Transverse colon (tissue), 4 donors: Measurements from ENCODE around the gene EFCAB9. TPM values are rescaled to one million over a fixed set of nuclear protein-coding genes. Genes with fewer than 3 reads are reported as not detected.

Experiments used
- DNase-seq: peaks from one replicate; pipeline ENCODE4 v3.0.0-alpha.2; 2019
- H3K27ac ChIP-seq, 4 donors: fragments of 200-600 bp; sonication (generic); 2 replicates each; pipeline ENCODE4 v1.5.1; 2016 to 2018; ENCODE audit warnings: inconsistent platforms in 4 of 4
- H3K27me3 ChIP-seq: fragments of 200-600 bp; sonication (generic); 2 replicates; pipeline ENCODE4 v1.5.1; 2017; ENCODE audit warnings: inconsistent platforms
- H3K36me3 ChIP-seq, 4 donors: fragments of 200-600 bp; sonication (generic); 2 replicates each; pipeline ENCODE4 v1.5.1; 2017 to 2019; ENCODE audit warnings: inconsistent platforms in 4 of 4
- H3K4me1 ChIP-seq, 4 donors: fragments of 200-600 bp; sonication (generic); 2 replicates each; pipeline ENCODE4 v1.5.1; 2017 to 2020; ENCODE audit warnings: inconsistent platforms in 4 of 4
- H3K4me3 ChIP-seq, 4 donors: fragments of 200-600 bp; sonication (generic); 1 replicate in 1 of 4; 2 replicates in 3 of 4; pipeline versions ENCODE4 v1.5.1 to v1.6.1; 2017 to 2019; ENCODE audit warnings: inconsistent platforms in 4 of 4
- H3K9me3 ChIP-seq, 2 donors: fragments of 200-600 bp; sonication (generic); 2 replicates each; pipeline ENCODE4 v1.5.1; 2017 to 2019; ENCODE audit warnings: inconsistent platforms in 2 of 2
- CTCF ChIP-seq, 5 experiments: fragments of 200-600 bp in 3 of 5; fragments of 450-650 bp in 2 of 5; sonication (generic) in 3 of 5; IDR thresholded peaks; 1 replicate in 2 of 5; 2 replicates in 3 of 5; pipeline ENCODE4 v1.5.1; 2016 to 2017; ENCODE audit warnings: antibody characterized with exemption in 5 of 5, inconsistent platforms in 3 of 5, mild to moderate bottlenecking in 2 of 5, moderate library complexity in 1 of 5
- EP300 ChIP-seq: sonication (generic); formaldehyde crosslinking; IDR thresholded peaks from one replicate; pipeline ENCODE4 v1.6.1; 2017; ENCODE audit warnings: antibody characterized with exemption, low read depth
- POLR2A ChIP-seq: fragments of 450-650 bp; IDR thresholded peaks from one replicate; pipeline ENCODE4 v1.6.1; 2016; ENCODE audit warnings: antibody characterized with exemption, mild to moderate bottlenecking, moderate library complexity
- POLR2AphosphoS5 ChIP-seq, 3 donors: sonication (generic); formaldehyde crosslinking; IDR thresholded peaks; one replicate each; pipeline ENCODE4 v1.6.1; 2016; ENCODE audit warnings: antibody characterized with exemption in 3 of 3
- WGBS, 2 donors: methylation state at CpG; one replicate each; pipeline ENCODE4 v1.1.5; 2018; ENCODE audit warnings: low coverage in 1 of 2; 5-methylcytosine and 5-hydroxymethylcytosine counted together
- in situ Hi-C, 4 donors: fragments of 200-750 bp; cut with MboI; loops; one replicate each; pipeline versions ENCODE4 v1.15.0 to v1.15.1; 2017; ENCODE audit warnings: low sequenced_read_pairs in 3 of 4, low pct_ligation_motif_present in 1 of 4, low pct_unique_long_range_greater_than_20kb in 1 of 4
- intact Hi-C: fragments of 100-400 bp; cut with DNase I; formaldehyde crosslinking; loops from one replicate; pipeline ENCODE4 v1.15.1; 2023; ENCODE audit warnings: low total_unique reads
- small RNA-seq, 4 donors: library from RNA; depleted of rRNA; stranded (forward); fragments of <200 nt; gene quantifications; one replicate each; pipeline ENCODE3, GENCODE V24; 2016
- total RNA-seq, 4 donors: library from RNA; depleted of rRNA; stranded (reverse); fragments of >200 nt; gene quantifications; one replicate each; pipeline ENCODE4 v1.1.0, GENCODE V29; 2016

Gene EFCAB9
- total RNA-seq, 4 donors from 2014 or later, result not detected

- no peaks in the 10 kb centered on the region for H3K4me1 ChIP-seq
- no peak overlapping the region for H3K27ac ChIP-seq
- no peak for DNase-seq
- intact Hi-C loops, result no loop called here
- H3K36me3 ChIP-seq, result peaks cover 0 to under 1% (median 0%) of the 10 kb centered on the region in 4 donors
- H3K27me3 ChIP-seq, result no peaks in the 10 kb centered on the region
- peaks cover 0 to 16% of the 10 kb centered on the region in 2 donors for H3K9me3 ChIP-seq
- TF ChIP-seq EP300 (no peak), CTCF (IDR thresholded peaks at IDR 0.05) (no peak), POLR2A (no peak), POLR2AphosphoS5 (IDR thresholded peaks at IDR 0.05) (no peak)
- WGBS, 2 donors, result 83 to 91% methylated on average over 2 of the region's 2 CpGs
- in situ Hi-C loops, result no loop called here
- no peak overlapping the region for H3K4me3 ChIP-seq
These were observed 58.5 kb downstream of the EFCAB9 start for GRCh38 chr5:172252501-172252900.

Small RNA genes within 50 kb of the gene (small RNA-seq; reads per million reads assigned to genes)
- gene RF00191, result 0 reads per million in 4 donors

Other genes with a start within 250 kb of the EFCAB9 start
- 10 to 100 TPM; 22.8 to 44.8 (median 40.3) TPM for gene FBXW11, start 187.5 kb upstream of the EFCAB9 start, total RNA-seq
- 100 to 1,000 TPM in 1 of 4 donors, 10 to 100 TPM in 3; 21.2 to 207 (median 49.3) TPM for gene STK10, start 5.9 kb upstream of the EFCAB9 start, total RNA-seq
- 10 to 100 TPM in 3 of 4 donors, 1 to 10 TPM in 1; 6.0 to 35.4 (median 19.0) TPM for gene UBTD2, start 89.6 kb downstream of the EFCAB9 start, total RNA-seq